LNCAP (cell line): ENCODE measurements around the gene IFIT3.

ENCODE experiments used
- CTCF ChIP-seq: fragments of 450-650 bp; IDR thresholded peaks from 2 replicates; pipeline ENCODE4 v1.5.1; 2017; ENCODE audit warnings: mild to moderate bottlenecking

IFIT3 gene

GRCh38 chr10:89367529-89367928 is 39.7 kb downstream of the IFIT3 start:
- no peak for TF ChIP-seq CTCF

- TF ChIP-seq CTCF = no peak
Measured at GRCh38 chr10:89368129-89368528, 40.3 kb downstream of the IFIT3 start.

GRCh38 chr10:89369156-89370105 is 41.6 kb downstream of the IFIT3 start:
- peak; percentile 46 for TF ChIP-seq CTCF

GRCh38 chr10:89371079-89371478 is 43.3 kb downstream of the IFIT3 start:
- no peak for TF ChIP-seq CTCF

GRCh38 chr10:89371987-89372386 is 44.2 kb downstream of the IFIT3 start:
- no peak for TF ChIP-seq CTCF

- no peak for TF ChIP-seq CTCF
Measured at GRCh38 chr10:89373916-89374711, 46.3 kb downstream of the IFIT3 start.

GRCh38 chr10:89374713-89375141 is 46.9 kb downstream of the IFIT3 start:
- no peak for TF ChIP-seq CTCF
